Heart left ventricle (tissue), 13 donors: Measurements from ENCODE around the gene HDAC7.

Experiments used
- POLR2A ChIP-seq, 2 donors: fragments of 450-650 bp; IDR thresholded peaks; one replicate each; pipeline ENCODE4 v1.6.1; 2017; ENCODE audit warnings: antibody characterized with exemption in 2 of 2, mild to moderate bottlenecking in 2 of 2, moderate library complexity in 2 of 2
- TF ChIP-seq, protein P1 (sequence below), 12 donors: fragments of 200-600 bp; sonication (generic) in 4 of 12; IDR thresholded peaks; one replicate each; pipeline versions ENCODE4 v1.5.0 to v1.8.0; 2018 to 2022; ENCODE audit warnings: antibody characterized with exemption in 12 of 12, mild to moderate bottlenecking in 5 of 12
- donor health status: ischemic (EF 13 %, LVEDD 7.1; RV severe dilation, severe dysfunction).
- donor health status: DM: no; HTN: yes; CAD: no.
- donor health status: DM: no; HTN: no; CAD: no.
- donor health status: ischemic (EF 25% LVEDD 6.9; RV normal size, moderate dysfunction).
- donor health status: ischemic (EF 25% LVEDD 5.7; RV mildly dilated, moderate dysfunction).
- donor health status: ischemic (EF 35%, LVEDD 5.7; RV mildly dilated, moderate dysfunction).
- donor health status: nonischemic (EF 11% LVEDD 7.7; RV severe dilation, severe dysfunction).
- donor health status: DM: yes; HTN: yes; CAD: no.
- donor health status: PGD.
- donor health status: ischemic (EF 29% LVEDD 5.4; RV normal size, mild dysfunction).
- donor health status: nonischemic (EF 23%, LVEDD 6.1; RV moderate dilation, normal function).

DNA sequence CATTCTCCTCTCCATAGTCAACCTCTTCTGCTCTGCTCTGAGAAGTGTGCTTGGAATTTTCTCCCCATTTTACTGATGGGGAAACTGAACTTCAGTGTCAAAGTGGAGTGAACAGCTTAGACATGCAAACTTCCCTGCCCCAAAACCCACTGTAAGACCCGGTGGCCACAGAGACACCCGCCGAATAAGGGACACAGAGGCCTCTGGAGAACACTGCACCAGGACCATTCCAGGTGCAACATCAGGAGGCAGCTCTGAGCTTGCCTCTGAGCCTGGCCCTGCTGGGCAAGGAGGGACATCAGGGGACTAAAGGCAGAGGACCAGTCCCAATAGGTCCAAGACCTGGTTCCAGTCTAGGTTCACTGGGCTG is 1.7 kb downstream of the HDAC7 start:
- no peak for TF ChIP-seq POLR2A (IDR thresholded peaks at IDR 0.05)
- TF ChIP-seq, protein P1, sequence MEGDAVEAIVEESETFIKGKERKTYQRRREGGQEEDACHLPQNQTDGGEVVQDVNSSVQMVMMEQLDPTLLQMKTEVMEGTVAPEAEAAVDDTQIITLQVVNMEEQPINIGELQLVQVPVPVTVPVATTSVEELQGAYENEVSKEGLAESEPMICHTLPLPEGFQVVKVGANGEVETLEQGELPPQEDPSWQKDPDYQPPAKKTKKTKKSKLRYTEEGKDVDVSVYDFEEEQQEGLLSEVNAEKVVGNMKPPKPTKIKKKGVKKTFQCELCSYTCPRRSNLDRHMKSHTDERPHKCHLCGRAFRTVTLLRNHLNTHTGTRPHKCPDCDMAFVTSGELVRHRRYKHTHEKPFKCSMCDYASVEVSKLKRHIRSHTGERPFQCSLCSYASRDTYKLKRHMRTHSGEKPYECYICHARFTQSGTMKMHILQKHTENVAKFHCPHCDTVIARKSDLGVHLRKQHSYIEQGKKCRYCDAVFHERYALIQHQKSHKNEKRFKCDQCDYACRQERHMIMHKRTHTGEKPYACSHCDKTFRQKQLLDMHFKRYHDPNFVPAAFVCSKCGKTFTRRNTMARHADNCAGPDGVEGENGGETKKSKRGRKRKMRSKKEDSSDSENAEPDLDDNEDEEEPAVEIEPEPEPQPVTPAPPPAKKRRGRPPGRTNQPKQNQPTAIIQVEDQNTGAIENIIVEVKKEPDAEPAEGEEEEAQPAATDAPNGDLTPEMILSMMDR (IDR thresholded peaks at IDR 0.05): no peak
